ENCODE measurements around the gene BIRC5. TPM values are rescaled to one million over a fixed set of nuclear protein-coding genes. Genes with fewer than 3 reads are reported as not detected.
"Not testable (repeated sequence)": the region's sequence is repeated elsewhere in the genome, so short reads cannot be mapped to it uniquely, and the experiment has no call there.

The BIRC5 gene
- total RNA-seq, 6 experiments from 2014 or later = 0.57 to 2.0 (median 1.4) TPM

GRCh38 chr17:78168903-78169793, 44.9 kb upstream of the BIRC5 start:
- Histone ChIP-seq H3K36me3 (peaks cover 0 to 9% (median 4%) of the 10 kb centered on the region in 4 donors), H3K9me3 (no peaks in the 10 kb centered on the region), H3K27ac (peak overlapping the region in 2 of 3 donors; percentile 57 to 67), H3K4me1 (peaks cover 0 to 13% (median under 1%) of the 10 kb centered on the region in 4 donors), H3K27me3 (no peaks in the 10 kb centered on the region), H3K4me3 (peak overlapping the region; percentile 38 to 79 (median 66))
- TF ChIP-seq, protein P1, sequence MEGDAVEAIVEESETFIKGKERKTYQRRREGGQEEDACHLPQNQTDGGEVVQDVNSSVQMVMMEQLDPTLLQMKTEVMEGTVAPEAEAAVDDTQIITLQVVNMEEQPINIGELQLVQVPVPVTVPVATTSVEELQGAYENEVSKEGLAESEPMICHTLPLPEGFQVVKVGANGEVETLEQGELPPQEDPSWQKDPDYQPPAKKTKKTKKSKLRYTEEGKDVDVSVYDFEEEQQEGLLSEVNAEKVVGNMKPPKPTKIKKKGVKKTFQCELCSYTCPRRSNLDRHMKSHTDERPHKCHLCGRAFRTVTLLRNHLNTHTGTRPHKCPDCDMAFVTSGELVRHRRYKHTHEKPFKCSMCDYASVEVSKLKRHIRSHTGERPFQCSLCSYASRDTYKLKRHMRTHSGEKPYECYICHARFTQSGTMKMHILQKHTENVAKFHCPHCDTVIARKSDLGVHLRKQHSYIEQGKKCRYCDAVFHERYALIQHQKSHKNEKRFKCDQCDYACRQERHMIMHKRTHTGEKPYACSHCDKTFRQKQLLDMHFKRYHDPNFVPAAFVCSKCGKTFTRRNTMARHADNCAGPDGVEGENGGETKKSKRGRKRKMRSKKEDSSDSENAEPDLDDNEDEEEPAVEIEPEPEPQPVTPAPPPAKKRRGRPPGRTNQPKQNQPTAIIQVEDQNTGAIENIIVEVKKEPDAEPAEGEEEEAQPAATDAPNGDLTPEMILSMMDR (IDR thresholded peaks at IDR 0.05) = no peak
- no peak for TF ChIP-seq POLR2A (IDR thresholded peaks at IDR 0.05)
- DNase-seq = peak; percentile 74 to 81 (median 75)
- 20% methylated on average over 3 of the region's 38 CpGs for WGBS (ENCODE audit: insufficient coverage, low coverage, low lambda C conversion rate, missing lambda C conversion rate)
- peak; percentile 42 to 60 (median 56) for ATAC-seq
- intact Hi-C loops (cut with DNase I) = loop anchor here in 1 of 2 donors (5.0 kb wide), 1 partner anchor 57 kb away; no protein-coding TSS in a partner anchor

- intact Hi-C loops (cut with DNase I) = loop anchor here (5.0 to 10.0 kb wide), 3 partner anchors 59 to 84 kb away; no protein-coding TSS in a partner anchor
These were observed 43.1 kb upstream of the BIRC5 start for GRCh38 chr17:78170692-78171590.

GRCh38 chr17:78171591-78172248, 42.3 kb upstream of the BIRC5 start:
- ATAC-seq, H3K27me3 ChIP-seq, H3K9me3 ChIP-seq, DNase-seq, H3K36me3 ChIP-seq, H3K27ac ChIP-seq, H3K4me3 ChIP-seq: not testable (repeated sequence)
- WGBS (ENCODE audit: insufficient coverage, low coverage, low lambda C conversion rate, missing lambda C conversion rate) = 79% methylated on average over 12 of the region's 19 CpGs
- H3K4me1 ChIP-seq = peaks cover 0 to 38% (median 16%) of the 10 kb centered on the region in 4 donors
- intact Hi-C loops (cut with DNase I) = loop anchor here (5.0 to 10.0 kb wide), 3 partner anchors 59 to 83 kb away; no protein-coding TSS in a partner anchor

More at GRCh38 chr17:78170692-78171590, 43.1 kb upstream of the BIRC5 start:
- no peak overlapping the region for H3K27ac ChIP-seq
- no peak for TF ChIP-seq POLR2A (IDR thresholded peaks at IDR 0.05)
- TF ChIP-seq, protein P1 (IDR thresholded peaks at IDR 0.05) = no peak
- no peak overlapping the region for H3K4me3 ChIP-seq
- H3K36me3 ChIP-seq = peaks cover 0 to 9% (median 4%) of the 10 kb centered on the region in 4 donors
- DNase-seq (no peak), ATAC-seq (no peak)
- peaks cover 0 to 30% (median 12%) of the 10 kb centered on the region in 4 donors for H3K4me1 ChIP-seq
- 52% methylated on average over 6 of the region's 31 CpGs for WGBS (ENCODE audit: insufficient coverage, low coverage, low lambda C conversion rate, missing lambda C conversion rate)
- H3K9me3 ChIP-seq = no peaks in the 10 kb centered on the region
- H3K27me3 ChIP-seq = no peaks in the 10 kb centered on the region

- TF ChIP-seq, protein P1 (IDR thresholded peaks at IDR 0.05) = no peak
- no peak for TF ChIP-seq POLR2A (IDR thresholded peaks at IDR 0.05)
- Histone ChIP-seq H3K9me3 (no peaks in the 10 kb centered on the region), H3K27me3 (no peaks in the 10 kb centered on the region), H3K27ac (peak overlapping the region; percentile 1 to 77 (median 11)), H3K4me3 (no peak overlapping the region), H3K4me1 (peaks cover 0 to 41% (median 17%) of the 10 kb centered on the region in 4 donors), H3K36me3 (peaks cover 0 to 9% (median 4%) of the 10 kb centered on the region in 4 donors)
- 57% methylated on average over 10 of the region's 19 CpGs for WGBS (ENCODE audit: insufficient coverage, low coverage, low lambda C conversion rate, missing lambda C conversion rate)
- intact Hi-C loops (cut with DNase I) = loop anchor here (5.0 to 10.0 kb wide), 3 partner anchors 60 to 82 kb away; no protein-coding TSS in a partner anchor
- DNase-seq = peak in 1 of 3 donors; percentile 52
- no peak for ATAC-seq
These were observed 41.6 kb upstream of the BIRC5 start for GRCh38 chr17:78172249-78173051.
